Measurements from ENCODE around the gene CREB1. TPM values are rescaled to one million over a fixed set of nuclear protein-coding genes. Genes with fewer than 3 reads are reported as not detected.
A peak's percentile ranks its signal among the peaks of the same experiment; 100 is the strongest.

CREB1 gene
- total RNA-seq, 1 donor from 2014 or later, result 54.5 TPM

DNA sequence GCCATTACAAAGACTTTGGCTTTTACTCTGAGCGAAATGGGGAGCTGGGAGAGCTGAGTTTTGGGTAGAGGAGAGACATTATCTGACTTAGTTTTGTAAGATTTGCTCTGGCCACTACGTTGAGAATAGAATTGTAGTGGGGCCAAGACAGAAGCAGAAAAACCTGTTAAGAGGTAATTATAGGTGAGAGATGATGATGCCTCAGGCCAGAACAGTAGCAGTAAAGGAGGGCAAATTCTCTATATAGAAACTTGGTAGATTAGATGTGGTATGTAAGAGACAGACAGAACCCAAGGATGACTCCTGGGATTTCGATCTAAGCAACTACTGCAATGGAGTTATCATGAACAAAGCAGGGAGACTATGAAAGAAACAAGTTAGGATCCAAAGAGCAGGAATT, 17.4 kb upstream of the CREB1 start:
- no peak for TF ChIP-seq CTCF (IDR thresholded peaks at IDR 0.05; ENCODE audit: insufficient read depth, low read length, poor library complexity, severe bottlenecking)
- no peaks in the 10 kb centered on the region for H3K36me3 ChIP-seq (ENCODE audit: control insufficient read depth, insufficient read depth, low read length)
- no peak overlapping the region for H3K4me3 ChIP-seq (ENCODE audit: low read depth, low read length)
- DNase-seq (ENCODE audit: low read depth), result no peak
- no peaks in the 10 kb centered on the region for H3K27me3 ChIP-seq (ENCODE audit: control insufficient read depth, insufficient read depth, low read length)

DNA sequence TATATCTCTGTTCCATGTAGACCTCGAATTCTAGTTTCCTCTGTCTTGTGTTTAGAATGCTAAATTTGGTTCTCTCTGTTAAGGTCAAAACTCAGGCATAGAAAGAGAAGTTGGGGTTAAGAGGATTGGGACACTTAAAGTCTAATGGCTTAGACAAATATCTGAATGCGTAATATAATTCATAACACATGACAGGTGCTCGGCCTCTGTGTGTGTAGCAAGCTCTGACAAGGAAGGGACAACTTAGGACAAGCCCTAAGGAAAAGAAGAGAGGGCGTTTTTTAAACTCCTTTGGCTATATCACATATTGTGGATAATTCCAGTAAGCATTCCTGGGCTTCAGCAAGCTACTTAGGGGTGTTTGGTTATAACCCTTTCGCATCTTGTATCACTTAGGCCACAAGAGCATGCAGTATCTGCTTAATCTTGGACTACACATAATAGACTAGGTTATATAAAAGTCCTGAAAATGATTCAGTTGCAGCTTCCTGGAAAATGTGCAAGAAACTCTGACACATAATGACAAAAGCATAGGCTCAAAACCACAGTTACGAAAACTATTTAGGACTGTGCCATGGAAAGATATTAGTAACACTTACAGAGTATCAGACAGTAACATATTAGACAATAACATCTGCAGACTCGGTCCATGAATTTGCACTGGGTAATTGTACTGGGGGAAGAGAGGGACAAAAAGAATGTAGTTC, 16.1 kb upstream of the CREB1 start:
- TF ChIP-seq CTCF (IDR thresholded peaks at IDR 0.05; ENCODE audit: insufficient read depth, low read length, poor library complexity, severe bottlenecking), result no peak
- DNase-seq (ENCODE audit: low read depth), result peak; percentile 94

GRCh38 chr2:207514451-207514850, 15.3 kb upstream of the CREB1 start:
- Histone ChIP-seq H3K27me3 (ENCODE audit: control insufficient read depth, insufficient read depth, low read length) (no peaks in the 10 kb centered on the region), H3K4me3 (ENCODE audit: low read depth, low read length) (no peak overlapping the region), H3K36me3 (ENCODE audit: control insufficient read depth, insufficient read depth, low read length) (no peaks in the 10 kb centered on the region)
- TF ChIP-seq CTCF (IDR thresholded peaks at IDR 0.05; ENCODE audit: insufficient read depth, low read length, poor library complexity, severe bottlenecking), result no peak
- DNase-seq (ENCODE audit: low read depth), result no peak

More for the DNA sequence above, 16.1 kb upstream of the CREB1 start:
- H3K4me3 ChIP-seq (ENCODE audit: low read depth, low read length), result no peak overlapping the region
- no peaks in the 10 kb centered on the region for H3K36me3 ChIP-seq (ENCODE audit: control insufficient read depth, insufficient read depth, low read length)
- H3K27me3 ChIP-seq (ENCODE audit: control insufficient read depth, insufficient read depth, low read length), result no peaks in the 10 kb centered on the region

DNA sequence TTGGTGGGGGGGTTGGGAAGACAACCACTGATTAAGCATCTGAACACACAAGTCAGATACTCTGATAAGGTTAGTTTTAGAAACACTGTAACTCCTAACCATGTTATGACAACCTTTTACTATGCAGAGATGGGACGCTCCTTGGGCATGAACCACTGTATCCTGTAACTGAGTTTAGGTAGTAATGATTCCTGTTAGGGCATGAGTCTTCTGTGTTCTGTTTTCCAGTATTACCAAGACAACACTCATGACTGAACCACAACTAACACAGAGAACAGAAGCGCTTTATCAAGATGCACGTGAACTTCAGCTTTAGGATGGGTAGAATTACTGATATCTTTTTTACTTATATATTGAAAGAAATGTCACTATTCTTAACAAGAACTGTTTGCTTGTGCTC, 14.1 kb upstream of the CREB1 start:
- Histone ChIP-seq H3K36me3 (ENCODE audit: control insufficient read depth, insufficient read depth, low read length) (no peaks in the 10 kb centered on the region), H3K27me3 (ENCODE audit: control insufficient read depth, insufficient read depth, low read length) (no peaks in the 10 kb centered on the region), H3K4me3 (ENCODE audit: low read depth, low read length) (no peak overlapping the region)
- no peak for DNase-seq (ENCODE audit: low read depth)
- no peak for TF ChIP-seq CTCF (IDR thresholded peaks at IDR 0.05; ENCODE audit: insufficient read depth, low read length, poor library complexity, severe bottlenecking)

- no peaks in the 10 kb centered on the region for H3K27me3 ChIP-seq (ENCODE audit: control insufficient read depth, insufficient read depth, low read length)
- no peak for DNase-seq (ENCODE audit: low read depth)
- no peak for TF ChIP-seq CTCF (IDR thresholded peaks at IDR 0.05; ENCODE audit: insufficient read depth, low read length, poor library complexity, severe bottlenecking)
- H3K36me3 ChIP-seq (ENCODE audit: control insufficient read depth, insufficient read depth, low read length), result no peaks in the 10 kb centered on the region
- H3K4me3 ChIP-seq (ENCODE audit: low read depth, low read length), result no peak overlapping the region
These were observed 13.6 kb upstream of the CREB1 start for GRCh38 chr2:207516206-207516605.

- TF ChIP-seq CTCF (IDR thresholded peaks at IDR 0.05; ENCODE audit: insufficient read depth, low read length, poor library complexity, severe bottlenecking), result no peak
- Histone ChIP-seq H3K27me3 (ENCODE audit: control insufficient read depth, insufficient read depth, low read length) (no peaks in the 10 kb centered on the region), H3K4me3 (ENCODE audit: low read depth, low read length) (no peak overlapping the region), H3K36me3 (ENCODE audit: control insufficient read depth, insufficient read depth, low read length) (no peaks in the 10 kb centered on the region)
- no peak for DNase-seq (ENCODE audit: low read depth)
These were observed 6.8 kb upstream of the CREB1 start for GRCh38 chr2:207523005-207523404.

Data from kidney epithelial cell (primary cell).